ENCODE results near the gene TPO.
"Not testable (repeated sequence)": the region's sequence is repeated elsewhere in the genome, so short reads cannot be mapped to it uniquely, and the experiment has no call there.

Gene TPO

DNA sequence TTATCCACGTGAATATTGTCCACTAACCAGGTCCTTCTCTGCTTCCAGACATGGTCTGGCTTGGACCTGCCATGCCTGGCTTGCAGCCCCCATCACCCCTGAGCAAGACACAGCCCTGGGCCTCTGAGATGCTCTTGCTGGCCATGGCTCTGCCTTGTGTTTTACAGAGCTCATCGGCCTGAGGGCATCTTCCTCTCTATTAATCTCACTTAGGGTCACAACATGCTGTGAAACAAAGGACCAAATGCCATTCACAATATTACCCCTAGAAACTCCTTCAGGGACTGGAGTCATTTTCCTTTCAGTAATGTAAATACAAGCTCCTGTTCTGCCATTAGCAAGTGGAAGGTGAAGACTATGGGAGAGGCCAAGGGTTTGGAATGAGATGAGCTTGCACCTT, 6.8 kb upstream of the TPO start:
- DNase-seq = no peak

DNA sequence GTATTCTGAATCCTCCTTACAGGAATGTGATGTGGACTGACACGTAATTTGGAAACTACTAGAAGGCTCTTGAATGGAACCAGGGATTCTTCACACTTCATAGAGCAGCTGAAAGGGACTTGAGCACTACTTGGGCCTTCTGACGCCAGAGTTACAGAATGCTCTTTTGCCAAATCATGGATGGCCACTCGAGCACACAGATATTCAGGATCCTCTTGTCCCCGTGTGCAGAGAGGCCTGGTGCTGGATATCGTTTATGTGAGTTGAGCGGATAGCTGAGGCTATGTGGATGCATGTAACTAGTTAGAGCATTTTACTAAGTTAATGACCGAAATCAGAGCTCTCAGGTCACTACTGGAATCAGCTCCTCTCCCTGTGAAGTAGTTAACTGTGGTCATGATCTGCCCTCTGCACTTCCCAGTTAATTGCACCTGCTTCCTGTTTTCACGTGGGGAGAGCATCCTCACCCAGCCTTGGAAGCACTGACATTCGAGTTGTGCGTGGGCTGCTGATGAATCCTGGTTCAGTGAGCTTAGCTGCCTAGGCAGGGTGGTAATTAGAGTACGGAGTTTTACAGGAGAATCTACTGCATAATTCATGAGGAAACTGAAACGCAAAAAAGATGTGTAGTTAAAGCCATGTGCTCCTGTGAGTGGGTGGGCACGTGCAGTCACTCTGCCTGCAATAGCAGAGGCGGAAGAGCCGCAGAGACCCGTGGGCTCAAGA, 5.2 kb upstream of the TPO start:
- DNase-seq = no peak

DNA sequence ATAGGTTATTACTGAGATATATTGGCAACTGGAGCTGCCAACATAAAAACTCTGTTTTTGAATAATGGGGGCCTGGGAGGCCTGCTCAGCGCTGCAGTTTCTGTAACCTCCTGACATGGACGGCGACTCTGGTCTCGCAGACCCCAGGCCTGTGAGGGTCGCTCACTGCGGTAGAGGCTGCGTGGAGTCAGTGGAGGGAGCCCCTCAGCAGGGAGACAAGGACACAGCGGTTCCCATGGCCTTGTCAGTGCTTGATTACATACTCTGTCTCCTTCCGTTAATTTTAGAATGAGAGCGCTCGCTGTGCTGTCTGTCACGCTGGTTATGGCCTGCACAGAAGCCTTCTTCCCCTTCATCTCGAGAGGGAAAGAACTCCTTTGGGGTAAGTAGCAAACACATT, 858 bp downstream of the TPO start:
- no peak for DNase-seq

DNA sequence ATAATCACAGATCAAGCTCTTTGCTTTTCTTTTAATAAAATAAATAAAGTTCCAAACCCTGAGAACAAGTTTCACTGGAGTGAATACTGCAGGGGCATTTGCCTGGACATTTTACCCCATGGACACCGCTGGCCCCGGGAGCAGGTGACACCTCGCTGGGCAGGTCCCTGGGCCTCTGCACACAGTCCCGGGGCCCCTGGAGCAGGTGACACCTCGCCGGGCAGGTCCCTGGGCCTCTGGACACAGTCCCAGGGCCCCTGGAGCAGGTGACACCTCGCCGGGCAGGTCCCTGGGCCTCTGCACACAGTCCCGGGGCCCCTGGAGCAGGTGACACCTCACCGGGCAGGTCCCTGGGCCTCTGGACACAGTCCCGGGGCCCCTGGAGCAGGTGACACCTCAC, 1.6 kb downstream of the TPO start:
- not testable (repeated sequence) for DNase-seq

DNA sequence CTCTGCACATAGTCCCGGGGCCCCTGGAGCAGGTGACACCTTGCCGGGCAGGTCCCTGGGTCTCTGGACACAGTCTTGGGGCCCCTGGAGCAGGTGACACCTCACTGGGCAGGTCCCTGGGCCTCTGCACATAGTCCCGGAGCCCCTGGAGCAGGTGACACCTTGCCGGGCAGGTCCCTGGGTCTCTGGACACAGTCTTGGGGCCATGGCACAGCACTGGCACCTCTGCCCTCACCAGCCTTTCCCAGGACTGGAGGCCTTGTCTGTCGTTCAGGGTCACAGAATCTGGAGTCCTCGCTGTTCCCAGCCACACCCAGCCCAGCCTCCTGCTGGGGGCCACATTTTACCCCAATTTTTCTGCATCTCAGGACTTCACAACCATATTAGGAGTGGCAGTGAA, 2.2 kb downstream of the TPO start:
- DNase-seq = no peak

DNA sequence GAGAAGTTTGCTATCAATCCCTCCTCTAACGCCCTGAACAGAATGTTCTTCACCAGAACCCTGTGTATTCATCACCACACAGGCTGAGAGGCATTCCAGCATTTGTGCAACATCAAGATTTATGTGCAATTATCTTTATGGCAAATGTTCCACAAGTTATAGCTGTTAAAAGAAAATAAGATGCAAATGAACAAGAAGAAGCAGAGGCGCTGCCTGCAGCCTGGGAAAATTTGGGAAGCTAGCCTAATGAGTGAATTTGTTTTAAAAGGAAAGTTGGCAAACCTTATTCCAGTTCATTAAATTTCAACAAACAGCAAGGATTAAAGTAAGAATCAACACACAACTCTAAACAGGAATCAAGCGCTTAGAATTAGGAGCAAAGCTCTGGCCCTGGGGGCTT, 5.3 kb downstream of the TPO start:
- DNase-seq = no peak

DNA sequence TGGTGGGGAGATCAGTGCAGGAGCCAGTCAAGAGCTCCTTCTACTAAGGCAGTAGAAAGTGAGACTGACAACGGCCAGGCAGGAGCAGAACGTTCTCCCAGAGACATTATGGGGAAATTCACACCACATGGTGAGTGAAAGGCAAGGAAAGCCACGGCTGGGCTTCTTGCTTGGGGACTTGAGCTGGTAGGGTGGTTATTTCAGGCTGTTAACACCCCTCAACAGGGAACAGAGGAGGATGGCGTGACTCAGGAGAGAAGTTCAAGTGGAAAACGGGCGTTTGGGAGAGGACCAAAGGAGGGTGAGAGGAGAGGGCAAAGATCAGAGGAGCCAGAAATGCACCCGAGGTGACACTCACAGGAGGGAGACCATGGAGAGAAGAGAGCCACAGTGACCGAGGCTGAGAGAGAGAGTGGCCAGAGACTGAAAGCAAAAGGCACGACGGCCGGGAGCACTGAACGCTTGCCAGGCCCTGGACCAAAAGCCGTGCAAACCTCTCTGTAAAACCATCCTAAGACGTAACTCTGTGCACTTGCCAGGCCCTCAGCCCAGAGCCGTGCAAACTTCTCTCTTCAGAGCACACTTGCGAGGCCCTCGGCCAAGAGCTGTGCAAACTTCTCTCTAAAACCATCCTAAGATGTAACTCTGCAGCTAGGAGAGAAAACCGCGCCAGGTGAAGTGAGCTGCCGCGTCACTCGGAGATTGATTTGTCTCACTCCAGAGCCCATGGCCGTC, 7.7 kb downstream of the TPO start:
- DNase-seq = no peak

DNA sequence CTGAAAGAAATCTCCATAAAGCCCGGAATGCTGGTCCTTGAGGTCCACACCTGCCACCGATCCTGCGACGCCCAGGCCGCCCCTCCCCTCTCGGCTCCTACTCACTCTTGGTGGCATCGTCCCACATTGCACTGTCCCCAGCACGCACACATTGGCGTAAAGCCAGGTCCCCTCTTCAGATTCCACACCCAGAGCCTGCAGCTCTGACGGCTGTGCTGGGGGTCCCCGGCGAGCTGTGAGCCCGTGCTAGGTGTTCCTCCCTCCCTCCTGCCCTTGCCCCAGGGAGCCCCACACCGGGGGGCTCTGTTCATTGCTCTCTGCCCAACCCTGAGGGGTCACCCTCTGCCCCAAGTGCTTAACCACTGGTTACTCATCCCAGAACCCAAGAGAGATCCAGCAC, 8.5 kb downstream of the TPO start:
- DNase-seq = no peak

DNA sequence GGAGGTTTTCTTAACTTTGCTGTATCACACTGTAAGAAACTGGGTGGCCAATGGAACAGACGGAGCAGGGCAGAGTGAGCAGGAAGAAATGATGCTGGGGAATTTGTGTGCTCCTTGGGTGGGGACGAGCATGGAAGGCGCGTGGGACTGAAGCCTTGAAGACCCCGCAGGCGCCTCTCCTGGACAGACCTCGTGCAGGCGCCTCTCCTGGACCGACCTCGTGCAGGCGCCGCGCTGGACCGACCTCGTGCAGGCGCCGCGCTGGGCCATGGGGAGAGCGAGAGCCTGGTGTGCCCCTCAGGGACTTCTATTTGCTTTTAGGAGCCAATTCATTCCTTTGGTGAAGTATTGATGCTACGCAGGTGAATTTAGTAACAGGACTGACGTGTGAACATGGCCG, 8.9 kb downstream of the TPO start:
- DNase-seq = no peak

DNA sequence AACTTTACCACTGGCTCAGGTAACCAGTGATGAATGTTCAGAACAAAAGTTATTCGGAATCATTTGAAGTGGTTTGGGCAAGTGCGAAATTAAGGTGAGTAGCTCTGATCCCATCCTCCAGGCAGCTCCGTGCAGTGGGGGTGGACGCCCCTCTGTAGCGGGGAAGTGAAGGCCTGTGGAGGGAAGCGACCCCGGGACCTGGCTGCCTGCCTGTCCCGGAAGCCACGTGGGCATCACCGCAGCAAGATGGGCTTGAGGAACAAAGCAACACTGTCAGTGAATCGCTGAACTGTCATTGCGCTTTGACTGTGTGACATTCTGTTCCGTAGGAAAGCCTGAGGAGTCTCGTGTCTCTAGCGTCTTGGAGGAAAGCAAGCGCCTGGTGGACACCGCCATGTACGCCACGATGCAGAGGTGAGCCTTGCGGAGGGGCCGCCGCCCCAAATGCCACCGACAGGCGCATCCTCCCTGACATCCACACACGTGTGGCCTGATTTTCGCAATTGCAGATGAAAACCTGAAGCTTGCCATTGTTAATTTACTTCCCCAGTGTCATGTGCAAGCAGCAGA, 9.5 kb downstream of the TPO start:
- no peak for DNase-seq

DNA sequence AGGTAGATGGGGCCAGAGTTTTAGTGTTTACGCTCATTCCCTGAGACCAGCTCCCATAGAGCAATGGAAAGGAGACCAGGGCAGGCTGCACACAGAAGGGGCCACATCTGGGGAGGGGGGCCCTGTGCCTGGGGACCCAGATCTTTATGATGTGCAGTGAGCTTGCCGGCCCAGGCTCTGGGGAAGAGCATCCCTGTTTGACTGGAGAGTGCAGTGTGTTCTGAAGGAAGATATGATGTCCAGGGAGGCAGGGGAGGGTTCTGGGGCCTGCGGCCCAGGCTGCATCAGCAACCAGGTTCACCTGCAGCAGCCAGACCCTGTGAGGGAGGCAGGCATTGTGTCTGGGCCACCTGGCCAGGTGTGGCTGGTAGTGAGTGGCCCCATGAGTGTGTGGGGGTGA, 13.8 kb downstream of the TPO start:
- DNase-seq = no peak

DNA sequence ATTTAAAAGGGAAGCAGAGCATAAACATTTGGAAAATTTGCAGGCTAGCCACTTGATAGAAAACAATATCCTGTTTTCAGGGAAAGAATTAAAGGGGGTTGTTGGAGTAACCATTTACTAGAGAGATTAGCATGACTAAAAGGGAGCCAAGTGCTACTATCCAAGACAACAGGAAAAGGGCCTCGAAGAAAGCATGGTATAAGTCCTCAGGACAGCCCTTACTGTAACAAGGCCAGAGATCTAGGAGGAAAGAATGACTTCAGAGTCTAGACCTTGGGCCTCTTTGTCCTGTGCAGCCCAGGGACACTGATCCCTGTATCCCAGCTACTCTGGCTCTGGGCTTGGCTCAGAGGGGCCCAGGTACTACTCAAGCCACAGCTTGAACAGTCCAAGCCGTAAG, 16.6 kb downstream of the TPO start:
- DNase-seq = no peak

DNA sequence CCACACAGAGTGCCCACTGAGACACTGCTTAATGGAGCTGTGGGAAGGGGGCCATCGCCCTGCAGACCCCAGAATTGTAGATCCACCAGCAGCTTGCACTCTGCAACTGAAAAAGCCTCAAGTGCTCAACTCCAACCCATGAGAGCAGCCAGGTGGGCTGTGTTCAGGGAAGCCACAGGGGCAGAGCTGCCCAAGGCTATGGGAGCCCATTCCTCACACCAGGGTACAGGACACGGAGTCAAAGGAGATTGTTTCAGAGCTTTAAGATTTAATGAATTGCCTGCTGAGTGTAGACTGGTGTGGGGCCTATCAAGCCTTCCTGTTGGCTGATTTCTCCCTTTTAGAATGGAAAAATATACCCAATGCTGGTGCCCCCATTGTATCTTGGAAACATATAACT, 17.2 kb downstream of the TPO start:
- no peak for DNase-seq

DNA sequence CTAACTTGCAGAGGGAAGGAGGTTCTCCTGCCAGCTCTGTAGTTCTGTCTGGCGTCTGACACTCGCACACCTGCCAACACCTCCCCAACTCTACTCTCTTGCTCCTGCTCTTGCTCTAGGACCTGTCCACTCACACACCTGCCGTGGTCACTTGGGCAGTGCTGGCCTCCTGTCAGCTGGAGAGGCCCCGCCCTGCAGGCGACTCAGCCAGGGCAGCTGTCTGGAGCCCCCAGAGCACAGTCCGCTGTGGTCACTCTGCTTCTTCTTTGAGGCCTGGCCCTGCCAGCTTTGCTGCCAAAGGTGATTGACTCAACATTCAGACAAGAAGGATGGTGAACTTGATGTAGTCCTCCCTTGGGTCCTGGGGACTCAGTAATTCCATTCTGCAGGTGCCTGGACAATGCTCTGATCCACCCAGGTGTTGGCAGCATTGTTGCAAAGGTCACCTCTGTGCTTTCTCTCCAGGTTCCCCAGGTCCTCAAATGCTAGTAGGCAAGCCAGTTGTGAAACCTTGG, 18.7 kb downstream of the TPO start:
- no peak for DNase-seq

DNA sequence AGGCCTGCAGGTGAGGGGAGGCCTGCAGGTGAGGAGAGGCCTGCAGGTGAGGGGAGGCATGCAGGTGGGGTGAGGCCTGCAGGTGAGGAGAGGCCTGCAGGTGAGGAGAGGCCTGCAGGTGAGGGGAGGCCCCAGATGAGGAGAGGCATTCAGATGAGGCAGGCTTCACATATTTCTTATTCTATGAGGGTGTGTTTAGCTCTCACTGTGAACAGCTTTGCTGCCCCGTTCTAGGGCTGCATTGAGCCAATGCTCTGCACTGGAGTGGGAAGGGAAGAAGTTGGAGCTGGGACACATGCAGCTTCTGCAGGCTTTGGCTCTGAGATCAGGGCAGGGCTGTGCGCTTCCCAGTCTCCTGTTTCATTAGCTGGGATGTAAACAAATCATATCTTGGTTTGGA, 19.5 kb downstream of the TPO start:
- DNase-seq = no peak

DNA sequence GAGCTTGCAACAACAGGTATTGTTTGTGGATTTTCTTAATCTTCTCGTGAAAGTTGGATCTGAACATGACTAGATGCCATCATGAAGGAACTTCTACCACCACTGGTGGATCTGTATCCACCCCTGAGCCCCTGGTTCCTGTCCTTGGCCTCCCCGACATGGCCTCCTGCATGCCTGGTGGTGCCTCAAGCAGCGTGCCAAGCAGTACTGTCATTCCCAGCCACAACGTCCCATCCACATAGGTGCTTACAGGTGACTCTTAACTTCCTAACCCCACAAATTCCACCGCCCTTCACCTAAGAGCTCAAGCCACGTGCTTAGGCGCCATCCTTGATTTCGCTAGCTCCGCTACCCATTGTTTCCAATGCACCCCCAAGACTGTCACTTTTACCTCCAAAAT, 23.1 kb downstream of the TPO start:
- no peak for DNase-seq

DNA sequence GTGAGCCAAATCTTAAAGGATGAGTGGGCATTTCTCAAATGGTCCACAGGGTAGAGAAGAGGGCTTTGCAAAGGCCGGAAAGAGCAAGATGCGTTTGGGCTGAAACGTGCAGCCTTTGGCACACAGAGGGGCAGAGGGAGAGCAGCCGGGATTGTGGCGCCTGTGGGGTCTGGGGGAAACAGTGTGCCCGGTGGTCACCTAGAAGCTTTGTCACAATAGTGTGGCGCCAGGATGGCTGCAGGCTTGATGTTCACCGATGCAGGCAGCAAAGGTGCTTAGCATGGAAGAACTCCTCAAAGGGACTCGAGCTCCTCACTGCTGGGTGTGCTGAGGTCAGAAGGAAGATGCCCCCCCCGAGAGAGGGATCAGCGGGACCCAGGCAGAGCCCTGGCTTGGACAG, 23.8 kb downstream of the TPO start:
- no peak for DNase-seq

DNA sequence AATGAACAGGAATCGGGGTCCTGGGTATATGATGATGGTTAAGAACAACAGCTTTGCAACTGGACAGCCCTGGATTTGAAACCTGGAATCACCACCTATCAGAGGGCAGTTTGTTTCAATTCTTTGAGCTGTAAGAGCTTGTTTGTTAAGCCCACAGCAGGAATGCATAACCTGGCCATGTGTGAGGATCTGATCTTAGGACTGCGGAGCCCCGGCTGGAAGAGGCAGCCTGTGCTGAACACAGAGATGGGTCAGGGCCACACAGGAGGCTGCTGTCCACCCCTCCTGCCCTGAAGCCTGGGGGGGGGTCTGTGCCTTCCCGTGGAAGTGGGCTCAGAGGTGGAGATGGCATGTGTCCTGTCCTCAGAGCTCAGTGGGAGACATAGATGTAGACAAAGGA, 24.3 kb downstream of the TPO start:
- DNase-seq = no peak

DNA sequence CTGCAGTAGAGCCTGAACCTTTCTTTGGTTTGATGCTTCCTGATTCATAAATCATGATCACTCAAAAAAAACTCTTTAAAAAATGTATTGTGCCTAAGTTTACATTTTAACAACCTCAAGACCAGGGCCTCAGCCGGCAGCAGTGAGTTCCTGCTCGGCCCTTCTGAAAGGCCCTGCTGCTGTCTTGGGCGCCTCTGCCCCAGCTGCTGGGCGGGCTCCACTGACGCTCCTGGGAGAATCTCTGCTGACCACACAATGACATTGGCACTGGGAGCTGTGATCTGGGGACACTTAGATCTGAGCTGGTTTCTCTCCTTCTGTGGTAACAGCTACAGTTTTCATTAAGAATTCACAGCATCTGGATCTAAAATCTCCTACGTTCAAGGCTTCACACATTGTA, 25.7 kb downstream of the TPO start:
- DNase-seq = no peak

DNA sequence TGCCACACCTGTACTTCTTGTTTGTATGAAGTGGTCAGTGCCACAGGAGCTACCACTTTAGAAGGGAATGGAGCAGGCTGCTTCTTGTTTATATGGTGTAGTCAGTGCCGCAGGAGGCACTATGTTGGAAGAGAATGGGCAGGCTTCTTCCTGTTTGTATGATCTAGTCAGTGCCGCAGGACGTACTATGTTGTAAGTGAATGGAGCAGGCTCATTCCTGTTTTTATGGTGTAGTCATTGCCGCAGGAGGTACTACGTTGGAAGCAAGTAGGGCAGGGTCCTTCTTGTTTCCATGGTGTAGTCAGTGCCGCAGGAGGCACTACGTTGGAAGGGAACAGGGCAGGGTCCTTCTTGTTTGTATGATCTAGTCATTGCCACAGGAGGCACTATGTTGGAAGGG, 27.3 kb downstream of the TPO start:
- no peak for DNase-seq

DNA sequence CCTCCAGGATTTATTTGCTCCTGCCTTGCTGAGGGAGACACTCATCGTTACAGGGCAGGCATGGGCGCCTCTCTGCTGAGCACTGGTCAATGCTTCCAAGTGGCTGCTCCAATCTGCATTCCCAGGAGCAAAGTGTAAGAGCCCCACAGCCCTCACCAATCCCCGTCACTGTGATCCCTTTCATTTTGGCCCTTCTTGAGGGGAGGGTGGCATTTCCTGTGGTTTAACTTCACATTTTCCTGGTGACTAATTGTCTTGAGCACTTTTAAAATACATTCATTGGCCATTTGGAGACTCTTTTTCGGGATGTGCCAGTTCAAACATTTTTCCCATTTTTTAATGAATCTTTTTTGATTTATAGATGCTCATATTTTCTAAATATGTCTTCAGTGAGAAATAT, 33.0 kb downstream of the TPO start:
- DNase-seq = no peak

DNA sequence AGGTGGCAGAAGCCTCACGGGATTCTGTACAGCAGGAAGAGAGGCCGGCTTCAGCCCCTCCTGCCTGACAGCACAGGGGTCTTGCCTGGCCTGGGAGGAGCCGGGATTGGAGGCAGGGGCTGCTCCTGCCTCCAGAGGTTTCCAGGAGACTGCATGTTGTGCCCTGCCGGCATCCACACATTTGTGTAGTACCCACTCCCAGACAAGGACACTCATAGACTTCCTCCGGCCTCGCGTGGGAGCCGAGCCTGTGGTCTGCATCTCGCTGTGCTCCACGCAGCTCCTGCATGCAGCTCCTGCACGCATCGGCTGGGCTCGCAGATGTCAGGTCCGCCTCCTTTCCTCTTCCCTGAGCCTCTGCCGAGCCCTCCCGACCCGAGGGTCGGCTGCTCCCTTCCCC, 34.7 kb downstream of the TPO start:
- no peak for DNase-seq

DNA sequence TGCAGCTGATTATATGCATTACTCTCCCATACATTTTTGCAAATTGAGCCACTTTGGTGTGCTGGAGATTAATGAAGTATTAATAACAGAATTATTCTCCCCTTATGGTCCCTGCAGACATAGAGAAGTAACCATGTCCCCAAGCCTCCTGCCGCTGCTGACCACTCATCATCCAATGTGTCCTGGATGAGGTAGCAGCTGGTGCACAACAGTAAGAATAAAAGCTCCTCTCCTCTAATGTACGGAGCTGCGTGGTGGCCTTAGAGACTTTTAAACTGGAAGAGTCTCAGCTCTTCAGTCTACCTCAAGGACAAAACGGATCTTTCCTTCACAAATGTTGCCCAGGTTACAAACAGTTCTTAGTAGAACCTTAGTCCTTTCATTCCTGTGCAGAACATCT, 37.7 kb downstream of the TPO start:
- no peak for DNase-seq

DNA sequence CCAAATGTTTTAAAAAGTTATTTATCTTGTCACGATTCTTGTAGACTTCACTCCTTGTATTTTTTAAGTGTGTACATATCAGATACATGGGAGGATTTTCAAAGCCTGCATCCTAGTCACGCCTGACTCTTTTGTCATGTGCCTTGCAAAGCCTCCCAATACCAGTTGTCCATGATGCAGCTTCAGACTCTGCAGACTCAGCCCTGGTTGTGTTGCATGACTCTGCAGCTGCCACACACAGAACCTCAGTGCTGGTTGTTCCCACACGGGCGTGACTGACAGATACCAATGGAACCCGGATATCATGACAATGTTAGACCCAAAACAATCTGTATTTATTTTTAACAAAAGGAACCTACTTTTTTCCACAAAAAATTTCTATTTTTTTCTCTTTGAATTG, 38.2 kb downstream of the TPO start:
- no peak for DNase-seq

DNA sequence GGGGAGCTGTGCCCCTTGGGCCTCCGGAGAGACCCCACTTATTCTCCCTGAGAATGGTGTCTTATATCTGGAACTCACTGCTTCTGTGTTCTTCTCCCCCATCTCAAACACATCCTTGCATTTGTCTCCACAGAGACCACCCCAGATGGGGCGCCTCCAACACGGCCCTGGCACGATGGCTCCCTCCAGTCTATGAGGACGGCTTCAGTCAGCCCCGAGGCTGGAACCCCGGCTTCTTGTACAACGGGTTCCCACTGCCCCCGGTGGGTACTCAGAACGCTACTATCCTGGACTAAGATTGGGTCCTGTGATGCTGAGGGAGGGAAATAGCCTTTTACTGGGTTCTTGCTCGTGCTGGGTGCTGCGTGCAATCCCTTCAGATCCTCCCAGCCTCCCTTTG, 40.3 kb downstream of the TPO start:
- no peak for DNase-seq

Measured in activated CD4-positive, alpha-beta T cell treated with anti-CD3 and anti-CD28 coated beads, Interleukin-2, amount 50 U/mL, for 16 hours (primary cell).